GM23248 (cell line): ENCODE results near the gene ZMPSTE24.

Source experiments
- EZH2 ChIP-seq: fragments of 200-600 bp; sonication (generic); IDR thresholded peaks from 2 replicates; pipeline ENCODE4 v1.6.1; 2018; ENCODE audit warnings: antibody characterized with exemption, mild to moderate bottlenecking; ENCODE audit not compliant: insufficient read depth, poor library complexity, severe bottlenecking
- EZH2phosphoT487 ChIP-seq: fragments of 200-600 bp; sonication (generic); IDR thresholded peaks from 2 replicates; pipeline ENCODE4 v1.6.1; 2018; ENCODE audit warnings: antibody characterized with exemption, moderate library complexity, mild to moderate bottlenecking, low read depth; ENCODE audit not compliant: insufficient read depth

DNA sequence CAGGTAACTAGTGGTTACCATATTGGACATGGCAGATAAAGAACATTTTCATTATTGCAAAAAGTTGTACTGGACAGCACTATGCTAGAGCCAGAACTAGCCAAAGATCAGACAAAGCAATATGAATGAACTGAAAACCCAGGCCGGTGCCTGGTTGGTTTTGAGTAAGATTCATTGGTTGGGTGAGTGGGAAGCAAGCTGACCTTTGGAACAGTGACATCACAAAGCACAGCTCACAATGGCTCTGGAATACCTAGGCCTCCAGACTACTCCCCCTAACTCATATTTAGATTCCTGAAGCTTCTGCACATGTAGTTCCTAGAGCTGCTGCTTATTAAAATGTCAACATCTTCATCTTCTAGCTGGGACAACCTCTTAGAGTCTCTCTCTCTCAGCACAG lies 10.4 kb upstream of the ZMPSTE24 start, which contains the start of gene TMCO2:
- no peak for TF ChIP-seq EZH2phosphoT487
- no peak for TF ChIP-seq EZH2
